ENCODE measurements around the gene AMD1.
"Not testable (repeated sequence)": the region's sequence is repeated elsewhere in the genome, so short reads cannot be mapped to it uniquely, and the experiment has no call there.

Gene AMD1

GRCh38 chr6:110873981-110874879 is at the start of gene AMD1:
AMD1 (plus strand) TSS chr6:110874785; CDS start chr6:110875106, 321 bp downstream.
- H3K27me3 Mint-ChIP-seq = no peaks in the 10 kb centered on the region
- H3K36me3 Mint-ChIP-seq = no peaks in the 10 kb centered on the region
- peak within 1 kb of the TSS; percentile 98 for H3K4me3 Mint-ChIP-seq
- H3K9me3 Mint-ChIP-seq = no peaks in the 10 kb centered on the region
- ATAC-seq = peak; percentile 95
- H3K4me1 Mint-ChIP-seq = peaks cover 30% of the 10 kb centered on the region
- peak within 1 kb of the TSS; percentile 98 for H3K27ac Mint-ChIP-seq

- no peak overlapping the region for H3K4me3 Mint-ChIP-seq
- peaks cover 5% of the 10 kb centered on the region for H3K4me1 Mint-ChIP-seq
- H3K36me3 Mint-ChIP-seq = no peaks in the 10 kb centered on the region
- no peak for ATAC-seq
- no peaks in the 10 kb centered on the region for H3K9me3 Mint-ChIP-seq
- H3K27me3 Mint-ChIP-seq = no peaks in the 10 kb centered on the region
- no peak overlapping the region for H3K27ac Mint-ChIP-seq
These were observed 48.1 kb upstream of the AMD1 start for GRCh38 chr6:110826236-110827129.

- Mint-ChIP-seq H3K4me3 (no peak overlapping the region), H3K36me3 (peaks cover 12% of the 10 kb centered on the region), H3K9me3 (no peaks in the 10 kb centered on the region), H3K27me3 (no peaks in the 10 kb centered on the region), H3K27ac (no peak overlapping the region), H3K4me1 (peaks cover 5% of the 10 kb centered on the region)
- no peak for ATAC-seq
These were observed 46.2 kb upstream of the AMD1 start for GRCh38 chr6:110828396-110828795.

GRCh38 chr6:110831405-110831804 is 43.2 kb upstream of the AMD1 start:
- Mint-ChIP-seq H3K27ac (no peak overlapping the region), H3K4me3 (no peak overlapping the region), H3K36me3 (peaks cover 12% of the 10 kb centered on the region), H3K27me3 (no peaks in the 10 kb centered on the region), H3K9me3 (no peaks in the 10 kb centered on the region), H3K4me1 (peaks cover 5% of the 10 kb centered on the region)
- ATAC-seq = no peak

GRCh38 chr6:110833831-110834230 is 40.8 kb upstream of the AMD1 start:
- no peaks in the 10 kb centered on the region for H3K27me3 Mint-ChIP-seq
- H3K4me1 Mint-ChIP-seq = no peaks in the 10 kb centered on the region
- no peak for ATAC-seq
- H3K27ac Mint-ChIP-seq = no peak overlapping the region
- H3K9me3 Mint-ChIP-seq = no peaks in the 10 kb centered on the region
- peaks cover 12% of the 10 kb centered on the region for H3K36me3 Mint-ChIP-seq
- H3K4me3 Mint-ChIP-seq = no peak overlapping the region

- ATAC-seq, H3K27me3 Mint-ChIP-seq, H3K4me1 Mint-ChIP-seq, H3K9me3 Mint-ChIP-seq, H3K4me3 Mint-ChIP-seq, H3K27ac Mint-ChIP-seq: not testable (repeated sequence)
- H3K36me3 Mint-ChIP-seq = peaks cover 12% of the 10 kb centered on the region
These were observed 38.8 kb upstream of the AMD1 start for GRCh38 chr6:110835751-110836150.

GRCh38 chr6:110841266-110841665 is 33.3 kb upstream of the AMD1 start:
- Mint-ChIP-seq H3K27me3 (no peaks in the 10 kb centered on the region), H3K4me3 (no peak overlapping the region), H3K27ac (no peak overlapping the region), H3K36me3 (peaks cover 9% of the 10 kb centered on the region), H3K4me1 (no peaks in the 10 kb centered on the region), H3K9me3 (no peaks in the 10 kb centered on the region)
- no peak for ATAC-seq

- no peak for ATAC-seq
- H3K27me3 Mint-ChIP-seq = no peaks in the 10 kb centered on the region
- H3K4me3 Mint-ChIP-seq = no peak overlapping the region
- H3K27ac Mint-ChIP-seq = no peak overlapping the region
- H3K4me1 Mint-ChIP-seq = no peaks in the 10 kb centered on the region
- peaks cover 6% of the 10 kb centered on the region for H3K36me3 Mint-ChIP-seq
- no peaks in the 10 kb centered on the region for H3K9me3 Mint-ChIP-seq
These were observed 24.8 kb upstream of the AMD1 start for GRCh38 chr6:110849781-110850180.

- no peak overlapping the region for H3K27ac Mint-ChIP-seq
- no peaks in the 10 kb centered on the region for H3K27me3 Mint-ChIP-seq
- no peaks in the 10 kb centered on the region for H3K4me1 Mint-ChIP-seq
- ATAC-seq = no peak
- no peak overlapping the region for H3K4me3 Mint-ChIP-seq
- no peaks in the 10 kb centered on the region for H3K9me3 Mint-ChIP-seq
- no peaks in the 10 kb centered on the region for H3K36me3 Mint-ChIP-seq
These were observed 21.8 kb upstream of the AMD1 start for GRCh38 chr6:110852773-110853172.

- no peaks in the 10 kb centered on the region for H3K27me3 Mint-ChIP-seq
These were observed 20.7 kb upstream of the AMD1 start for GRCh38 chr6:110853754-110854477.

GRCh38 chr6:110856296-110856695 is 18.3 kb upstream of the AMD1 start:
- Mint-ChIP-seq H3K9me3 (no peaks in the 10 kb centered on the region), H3K27ac (no peak overlapping the region), H3K36me3 (peaks cover 6% of the 10 kb centered on the region), H3K4me1 (peaks cover 16% of the 10 kb centered on the region), H3K27me3 (no peaks in the 10 kb centered on the region), H3K4me3 (no peak overlapping the region)
- ATAC-seq = no peak

More at GRCh38 chr6:110853754-110854477, 20.7 kb upstream of the AMD1 start:
- Mint-ChIP-seq H3K36me3 (peaks cover 2% of the 10 kb centered on the region), H3K4me3 (no peak overlapping the region), H3K27ac (no peak overlapping the region), H3K4me1 (peaks cover 1% of the 10 kb centered on the region), H3K9me3 (no peaks in the 10 kb centered on the region)
- no peak for ATAC-seq

GRCh38 chr6:110858016-110858415 is 16.6 kb upstream of the AMD1 start:
- peaks cover 16% of the 10 kb centered on the region for H3K4me1 Mint-ChIP-seq
- H3K9me3 Mint-ChIP-seq = no peaks in the 10 kb centered on the region
- peaks cover 6% of the 10 kb centered on the region for H3K36me3 Mint-ChIP-seq
- no peaks in the 10 kb centered on the region for H3K27me3 Mint-ChIP-seq
- H3K4me3 Mint-ChIP-seq = no peak overlapping the region
- H3K27ac Mint-ChIP-seq = no peak overlapping the region
- ATAC-seq = no peak

GRCh38 chr6:110858562-110859214 is 15.9 kb upstream of the AMD1 start:
- Mint-ChIP-seq H3K4me1 (peaks cover 16% of the 10 kb centered on the region), H3K4me3 (no peak overlapping the region), H3K27me3 (no peaks in the 10 kb centered on the region), H3K9me3 (no peaks in the 10 kb centered on the region), H3K27ac (peak overlapping the region; percentile 66), H3K36me3 (peaks cover 6% of the 10 kb centered on the region)
- no peak for ATAC-seq

- peak; percentile 50 for ATAC-seq
- H3K36me3 Mint-ChIP-seq = peaks cover 6% of the 10 kb centered on the region
These were observed 15.2 kb upstream of the AMD1 start for GRCh38 chr6:110859335-110859792.

More at GRCh38 chr6:110859335-110859792, 15.2 kb upstream of the AMD1 start:
- peak overlapping the region; percentile 39 for H3K4me3 Mint-ChIP-seq
- H3K4me1 Mint-ChIP-seq = peaks cover 16% of the 10 kb centered on the region
- no peaks in the 10 kb centered on the region for H3K27me3 Mint-ChIP-seq
- H3K27ac Mint-ChIP-seq = peak overlapping the region; percentile 66
- H3K9me3 Mint-ChIP-seq = no peaks in the 10 kb centered on the region
